Trophoblast cell (in vitro differentiated cells and primary cell): ENCODE measurements around the gene BABAM2.
"Not testable (repeated sequence)": the region's sequence is repeated elsewhere in the genome, so short reads cannot be mapped to it uniquely, and the experiment has no call there.

Experiments
- DNase-seq, 2 donors: peaks; one replicate each; pipeline ENCODE4 v3.0.0-alpha.2; 2016
- H2AFZ ChIP-seq: 2 replicates; pipeline ENCODE4 v1.6.1; 2013; ENCODE audit warnings: low read length, moderate library complexity, mild to moderate bottlenecking; ENCODE audit not compliant: insufficient read depth, poor library complexity
- H2AK5ac ChIP-seq: 2 replicates; pipeline ENCODE4 v1.6.1; 2013; ENCODE audit warnings: mild to moderate bottlenecking, low read length
- H2BK120ac ChIP-seq: 2 replicates; pipeline ENCODE4 v1.6.1; 2013; ENCODE audit warnings: low read length, mild to moderate bottlenecking, moderate library complexity; ENCODE audit not compliant: insufficient read depth, poor library complexity
- H2BK12ac ChIP-seq: 2 replicates; pipeline ENCODE4 v1.6.1; 2013; ENCODE audit warnings: mild to moderate bottlenecking, low read length, moderate library complexity
- H2BK5ac ChIP-seq: 2 replicates; pipeline ENCODE4 v1.6.1; 2013; ENCODE audit warnings: low read length, low read depth, moderate library complexity, mild to moderate bottlenecking; ENCODE audit not compliant: poor library complexity
- H3K14ac ChIP-seq: 2 replicates; pipeline ENCODE4 v1.6.1; 2013; ENCODE audit warnings: mild to moderate bottlenecking, low read length
- H3K18ac ChIP-seq: 2 replicates; pipeline ENCODE4 v1.6.1; 2013; ENCODE audit warnings: mild to moderate bottlenecking, low read length
- H3K23ac ChIP-seq: 2 replicates; pipeline ENCODE4 v1.6.1; 2013; ENCODE audit warnings: low read length
- H3K27ac ChIP-seq: 2 replicates; pipeline ENCODE4 v1.5.1; 2013; ENCODE audit warnings: low read depth, mild to moderate bottlenecking, inconsistent platforms, low read length, moderate library complexity
- H3K27me3 ChIP-seq: 2 replicates; pipeline ENCODE4 v1.6.1; 2013; ENCODE audit warnings: inconsistent platforms, mild to moderate bottlenecking, low read length, moderate library complexity; ENCODE audit not compliant: insufficient read depth
- H3K36me3 ChIP-seq, 2 experiments: 1 replicate in 1 of 2; 2 replicates in 1 of 2; pipeline ENCODE4 v1.6.1; 2013; ENCODE audit warnings: low read length in 2 of 2, mild to moderate bottlenecking in 2 of 2, moderate library complexity in 1 of 2; ENCODE audit not compliant: insufficient read depth in 2 of 2, control insufficient read depth in 1 of 2
- H3K4ac ChIP-seq: 2 replicates; pipeline ENCODE4 v1.6.1; 2013; ENCODE audit warnings: low read depth, mild to moderate bottlenecking, low read length, moderate library complexity
- H3K4me1 ChIP-seq, 2 experiments: 1 replicate in 1 of 2; 2 replicates in 1 of 2; pipeline ENCODE4 v1.6.1; 2013; ENCODE audit warnings: low read length in 2 of 2, mild to moderate bottlenecking in 2 of 2, moderate library complexity in 1 of 2; ENCODE audit not compliant: insufficient read depth in 2 of 2, control insufficient read depth in 1 of 2
- H3K4me2 ChIP-seq: 2 replicates; pipeline ENCODE4 v1.6.1; 2013; ENCODE audit warnings: inconsistent platforms, mild to moderate bottlenecking, low read length, moderate library complexity
- H3K4me3 ChIP-seq: 2 replicates; pipeline ENCODE4 v1.5.1; 2013; ENCODE audit warnings: mild to moderate bottlenecking, low read depth, low read length, inconsistent platforms
- H3K79me1 ChIP-seq: one replicate; pipeline ENCODE4 v1.6.1; 2013; ENCODE audit warnings: low read length
- H3K79me2 ChIP-seq: 2 replicates; pipeline ENCODE4 v1.6.1; 2013; ENCODE audit warnings: low read length, mild to moderate bottlenecking; ENCODE audit not compliant: control insufficient read depth, insufficient read depth, poor library complexity
- H3K9ac ChIP-seq: 2 replicates; pipeline ENCODE4 v1.6.1; 2013; ENCODE audit warnings: mild to moderate bottlenecking, low read length
- H3K9me3 ChIP-seq: 2 replicates; pipeline ENCODE4 v1.6.1; 2013; ENCODE audit warnings: low read depth, mild to moderate bottlenecking, control low read depth, inconsistent platforms, low read length; ENCODE audit not compliant: insufficient read depth
- H4K12ac ChIP-seq: 2 replicates; pipeline ENCODE4 v1.6.1; 2013; ENCODE audit warnings: low read depth, mild to moderate bottlenecking, low read length, moderate library complexity
- H4K8ac ChIP-seq: 2 replicates; pipeline ENCODE4 v1.6.1; 2013; ENCODE audit warnings: low read depth, mild to moderate bottlenecking, low read length, moderate library complexity
- H4K91ac ChIP-seq: one replicate; pipeline ENCODE4 v1.6.1; 2013; ENCODE audit warnings: low read depth, mild to moderate bottlenecking, low read length, moderate library complexity
- WGBS: extraction: QIAGEN DNeasy Blood & Tissue Kit; methylation state at CpG from one replicate; pipeline ENCODE4 v1.1.7; 2013; ENCODE audit warnings: missing lambda C conversion rate; ENCODE audit not compliant: insufficient read length, insufficient coverage; ENCODE audit errors: extremely low coverage; 5-methylcytosine and 5-hydroxymethylcytosine counted together

BABAM2 gene

DNA sequence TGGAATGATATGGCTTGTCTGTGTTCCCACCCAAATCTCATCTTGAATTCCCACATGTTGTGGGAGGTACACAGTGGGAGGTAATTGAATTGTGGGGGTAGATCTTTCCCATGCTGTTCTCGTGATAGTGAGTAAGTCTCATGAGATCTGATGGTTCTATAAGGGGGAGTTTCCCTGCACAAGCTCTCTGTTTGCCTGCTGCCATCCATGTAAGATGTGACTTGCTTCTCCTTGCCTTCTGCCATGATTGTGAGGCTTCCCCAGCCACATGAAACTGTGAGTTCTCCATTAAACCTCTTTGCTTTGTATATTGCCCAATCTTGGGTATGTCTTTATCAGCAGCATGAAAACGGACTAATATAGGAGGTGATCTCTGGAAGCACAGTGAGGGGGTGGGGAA, 78.4 kb downstream of the BABAM2 start:
- H3K79me2 ChIP-seq, H3K4me3 ChIP-seq, H3K4me2 ChIP-seq, H2BK5ac ChIP-seq, H2BK120ac ChIP-seq, H3K27me3 ChIP-seq, H3K79me1 ChIP-seq, DNase-seq, H4K91ac ChIP-seq, H3K36me3 ChIP-seq, H4K12ac ChIP-seq, H2AFZ ChIP-seq, H4K8ac ChIP-seq, H3K18ac ChIP-seq, H3K14ac ChIP-seq, H2AK5ac ChIP-seq, H3K4ac ChIP-seq, H3K27ac ChIP-seq, H2BK12ac ChIP-seq, H3K9me3 ChIP-seq, H3K4me1 ChIP-seq, H3K23ac ChIP-seq, H3K9ac ChIP-seq: not testable (repeated sequence)
- no CpG with 5 or more reads among the region's 2 CpGs for WGBS

DNA sequence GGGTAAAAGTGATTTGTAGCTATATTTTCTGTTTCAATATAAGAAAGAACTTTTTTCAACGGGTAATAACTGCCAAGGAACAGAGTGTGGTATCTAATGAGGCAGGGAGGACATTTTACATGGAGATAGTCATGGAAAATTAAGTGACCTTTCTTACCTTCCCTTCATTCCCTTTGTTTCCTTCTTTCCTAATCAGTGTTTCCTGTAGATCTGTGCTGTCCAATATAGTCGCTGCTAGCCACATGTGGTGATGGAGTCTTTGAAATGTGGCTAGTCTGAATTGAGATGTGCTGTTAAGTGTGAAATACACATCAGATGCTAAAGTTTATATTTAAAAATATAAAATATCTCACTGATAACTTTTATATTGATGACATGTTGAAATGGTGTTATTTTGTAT, 81.8 kb downstream of the BABAM2 start:
- no peaks in the 10 kb centered on the region for H3K4me1 ChIP-seq
- H3K36me3 ChIP-seq: peaks cover 0 to 3% of the 10 kb centered on the region in 2 experiments
- H3K14ac ChIP-seq: no peak overlapping the region
- H2AK5ac ChIP-seq: no peak overlapping the region
- no peak overlapping the region for H2BK120ac ChIP-seq
- no peak overlapping the region for H3K4ac ChIP-seq
- H3K9me3 ChIP-seq: peaks cover 3% of the 10 kb centered on the region
- no peaks in the 10 kb centered on the region for H3K79me1 ChIP-seq
- H4K8ac ChIP-seq: no peak overlapping the region
- no peak overlapping the region for H3K4me2 ChIP-seq
- H2AFZ ChIP-seq: no peak overlapping the region
- H3K79me2 ChIP-seq: no peaks in the 10 kb centered on the region
- H4K12ac ChIP-seq: no peak overlapping the region
- H4K91ac ChIP-seq: no peak overlapping the region
- H3K4me3 ChIP-seq: no peak overlapping the region
- H3K18ac ChIP-seq: no peak overlapping the region
- H3K27me3 ChIP-seq: no peaks in the 10 kb centered on the region
- no peak for DNase-seq
- no peak overlapping the region for H2BK12ac ChIP-seq
- H2BK5ac ChIP-seq: no peak overlapping the region
- H3K9ac ChIP-seq: no peak overlapping the region
- no peak overlapping the region for H3K23ac ChIP-seq
- WGBS: no CpG with 5 or more reads among the region's 2 CpGs
- no peak overlapping the region for H3K27ac ChIP-seq

DNA sequence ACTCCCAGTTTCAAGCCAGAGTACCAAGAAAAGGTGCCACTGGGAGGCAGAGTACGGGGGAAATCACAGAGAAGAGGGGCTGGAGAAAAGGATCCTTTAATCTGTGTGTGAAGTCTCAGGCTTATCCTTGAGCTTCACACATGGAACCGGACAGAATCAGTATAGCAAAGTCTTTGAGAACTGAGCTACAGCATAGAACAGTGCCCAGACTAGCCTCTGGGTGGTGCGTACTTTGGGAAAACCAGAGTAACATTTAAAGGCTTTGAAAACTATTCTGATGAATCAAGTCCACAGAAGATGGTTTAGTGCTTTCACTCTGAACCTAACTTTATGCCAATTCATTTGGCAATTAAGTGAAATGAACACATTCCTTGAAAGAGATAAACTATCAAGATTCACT, 83.1 kb downstream of the BABAM2 start:
- Histone ChIP-seq H3K27ac (no peak overlapping the region), H2AK5ac (no peak overlapping the region), H3K4ac (no peak overlapping the region), H3K23ac (no peak overlapping the region), H3K18ac (no peak overlapping the region), H2BK120ac (no peak overlapping the region), H2BK5ac (no peak overlapping the region), H4K91ac (no peak overlapping the region), H3K4me1 (no peaks in the 10 kb centered on the region), H3K79me2 (no peaks in the 10 kb centered on the region), H2AFZ (no peak overlapping the region), H3K79me1 (no peaks in the 10 kb centered on the region), H4K8ac (no peak overlapping the region), H3K36me3 (no peaks in the 10 kb centered on the region), H3K14ac (no peak overlapping the region), H3K27me3 (no peaks in the 10 kb centered on the region), H2BK12ac (no peak overlapping the region), H3K9me3 (no peaks in the 10 kb centered on the region), H3K4me2 (no peak overlapping the region), H3K4me3 (no peak overlapping the region), H4K12ac (no peak overlapping the region), H3K9ac (no peak overlapping the region)
- DNase-seq: peak in 1 of 2 donors; percentile 29
- no CpG with 5 or more reads among the region's 3 CpGs for WGBS

DNA sequence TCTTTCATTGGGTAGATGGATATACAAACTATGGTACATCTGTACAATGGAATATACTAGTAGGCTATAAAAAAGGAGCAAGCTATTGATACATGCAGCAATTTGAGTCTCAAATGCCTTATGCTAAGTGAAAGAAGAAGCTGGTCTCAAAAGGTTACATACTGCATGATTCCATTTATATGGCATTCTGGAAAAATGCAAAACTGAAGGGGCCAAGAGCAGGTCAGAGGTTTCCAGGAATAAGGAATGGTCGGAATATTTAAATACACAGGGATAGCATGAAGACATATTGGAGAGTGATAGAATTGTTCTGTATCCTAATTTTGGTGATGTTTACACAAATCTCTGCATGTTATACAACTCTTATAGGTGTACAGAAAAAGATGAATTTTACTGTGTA, 85.8 kb downstream of the BABAM2 start:
- no peaks in the 10 kb centered on the region for H3K4me1 ChIP-seq
- H3K36me3 ChIP-seq: no peaks in the 10 kb centered on the region
- no peak overlapping the region for H3K9ac ChIP-seq
- H3K27ac ChIP-seq: no peak overlapping the region
- H3K4me3 ChIP-seq: no peak overlapping the region
- H2BK12ac ChIP-seq: no peak overlapping the region
- no peak overlapping the region for H3K4me2 ChIP-seq
- DNase-seq: no peak
- H2AK5ac ChIP-seq: no peak overlapping the region
- H3K9me3 ChIP-seq: peaks cover 1% of the 10 kb centered on the region
- H3K23ac ChIP-seq: no peak overlapping the region
- H3K18ac ChIP-seq: no peak overlapping the region
- H3K4ac ChIP-seq: no peak overlapping the region
- H3K79me1 ChIP-seq: no peaks in the 10 kb centered on the region
- no CpG with 5 or more reads among the region's 1 CpG for WGBS
- H2AFZ ChIP-seq: no peak overlapping the region
- H3K79me2 ChIP-seq: no peaks in the 10 kb centered on the region
- no peak overlapping the region for H3K14ac ChIP-seq
- H3K27me3 ChIP-seq: no peaks in the 10 kb centered on the region
- no peak overlapping the region for H2BK5ac ChIP-seq
- no peak overlapping the region for H4K91ac ChIP-seq
- no peak overlapping the region for H4K8ac ChIP-seq
- no peak overlapping the region for H2BK120ac ChIP-seq
- no peak overlapping the region for H4K12ac ChIP-seq
